Type B pancreatic cell (in vitro differentiated cells): Measurements from ENCODE around the gene BRD2. TPM values are rescaled to one million over a fixed set of nuclear protein-coding genes. Genes with fewer than 3 reads are reported as not detected.
A peak's percentile ranks its signal among the peaks of the same experiment; 100 is the strongest.

Experiments used
- DNase-seq: peaks from one replicate; pipeline ENCODE4 v3.0.0; 2021; ENCODE audit warnings: mixed read lengths; ENCODE audit not compliant: unreplicated experiment; ENCODE audit errors: extremely low spot score
- H3K27ac Mint-ChIP-seq: 2 replicates; pipeline ENCODE4 v1.8.0; 2021; ENCODE audit warnings: mild to moderate bottlenecking, mixed read lengths
- H3K27me3 Mint-ChIP-seq: 2 replicates; pipeline ENCODE4 v1.8.0; 2021; ENCODE audit warnings: mixed read lengths
- H3K36me3 Mint-ChIP-seq: 2 replicates; pipeline ENCODE4 v1.8.0; 2021; ENCODE audit warnings: mixed read lengths
- H3K4me1 Mint-ChIP-seq: one replicate; pipeline ENCODE4 v1.8.0; 2021; ENCODE audit warnings: mixed read lengths; ENCODE audit not compliant: unreplicated experiment
- H3K4me3 Mint-ChIP-seq: 2 replicates; pipeline ENCODE4 v1.8.0; 2021; ENCODE audit warnings: mild to moderate bottlenecking, mixed read lengths
- H3K9me3 Mint-ChIP-seq: 2 replicates; pipeline ENCODE4 v1.8.0; 2021; ENCODE audit warnings: mixed read lengths
- CTCF ChIP-seq: fragments of 200-600 bp; sonication (generic); conservative IDR thresholded peaks from 2 replicates; pipeline ENCODE4 v1.5.0; 2021; ENCODE audit warnings: antibody characterized with exemption, mild to moderate bottlenecking
- total RNA-seq: library from RNA; stranded (reverse); gene quantifications from 2 replicates; pipeline ENCODE4 v1.2.1, GENCODE V29; 2021; ENCODE audit warnings: low replicate concordance

Gene BRD2
- total RNA-seq, 1 donor from 2014 or later: 241 TPM

- Mint-ChIP-seq H3K9me3 (no peaks in the 10 kb centered on the region), H3K4me1 (peaks cover 21% of the 10 kb centered on the region), H3K4me3 (no peak overlapping the region), H3K36me3 (peaks cover 75% of the 10 kb centered on the region), H3K27me3 (no peaks in the 10 kb centered on the region), H3K27ac (peak overlapping the region; percentile 64)
- TF ChIP-seq CTCF: no peak
- no peak for DNase-seq
These were observed 9.5 kb downstream of the BRD2 start for GRCh38 chr6:32977953-32978324.

- Mint-ChIP-seq H3K27me3 (no peaks in the 10 kb centered on the region), H3K4me3 (no peak overlapping the region), H3K9me3 (no peaks in the 10 kb centered on the region), H3K4me1 (peaks cover 21% of the 10 kb centered on the region), H3K27ac (peak overlapping the region; percentile 24), H3K36me3 (peaks cover 55% of the 10 kb centered on the region)
- DNase-seq: no peak
- no peak for TF ChIP-seq CTCF
These were observed 11.5 kb downstream of the BRD2 start for GRCh38 chr6:32979720-32980487.

DNA sequence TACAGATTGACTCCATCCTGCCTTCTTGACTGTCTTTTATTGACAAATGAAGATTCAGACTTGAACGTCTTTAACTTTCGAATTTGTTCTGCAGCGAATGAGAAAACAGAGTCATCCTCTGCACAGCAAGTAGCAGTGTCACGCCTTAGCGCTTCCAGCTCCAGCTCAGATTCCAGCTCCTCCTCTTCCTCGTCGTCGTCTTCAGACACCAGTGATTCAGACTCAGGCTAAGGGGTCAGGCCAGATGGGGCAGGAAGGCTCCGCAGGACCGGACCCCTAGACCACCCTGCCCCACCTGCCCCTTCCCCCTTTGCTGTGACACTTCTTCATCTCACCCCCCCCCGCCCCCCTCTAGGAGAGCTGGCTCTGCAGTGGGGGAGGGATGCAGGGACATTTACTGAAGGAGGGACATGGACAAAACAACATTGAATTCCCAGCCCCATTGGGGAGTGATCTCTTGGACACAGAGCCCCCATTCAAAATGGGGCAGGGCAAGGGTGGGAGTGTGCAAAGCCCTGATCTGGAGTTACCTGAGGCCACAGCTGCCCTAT lies 12.2 kb downstream of the BRD2 start:
- Mint-ChIP-seq H3K27me3 (no peaks in the 10 kb centered on the region), H3K9me3 (no peaks in the 10 kb centered on the region), H3K4me3 (no peak overlapping the region), H3K36me3 (peaks cover 48% of the 10 kb centered on the region), H3K4me1 (peaks cover 17% of the 10 kb centered on the region), H3K27ac (no peak overlapping the region)
- no peak for DNase-seq
- TF ChIP-seq CTCF: no peak

DNA sequence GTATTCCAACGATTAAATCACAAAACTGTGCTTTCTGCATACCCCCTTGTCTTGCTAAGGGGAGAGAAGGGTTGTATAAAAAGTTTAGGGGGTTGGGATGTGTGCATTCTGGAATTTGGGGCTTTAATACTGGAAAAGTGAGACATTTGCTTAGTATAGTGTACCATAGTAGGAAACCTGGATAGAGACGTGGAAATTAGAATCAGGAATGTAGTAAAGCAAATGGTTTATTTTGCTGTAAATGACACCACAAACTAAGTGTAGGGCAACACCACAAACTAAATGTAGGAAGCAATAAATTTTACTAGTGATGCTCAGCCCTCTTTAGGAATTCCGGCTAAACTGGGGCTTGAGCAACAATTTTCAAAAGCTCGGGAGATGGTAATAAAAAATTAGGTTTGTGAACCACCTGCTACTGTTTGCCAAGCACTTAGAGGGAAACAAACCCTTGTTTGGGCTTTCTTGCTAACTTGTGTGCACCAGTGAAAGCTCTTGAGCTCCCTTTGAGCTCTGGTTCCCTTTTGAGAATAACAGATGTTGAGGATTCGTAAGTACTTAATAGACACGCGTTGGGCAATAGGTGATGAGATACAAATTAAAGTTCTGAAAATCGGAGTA lies 13.8 kb downstream of the BRD2 start:
- DNase-seq: no peak
- peaks cover 6% of the 10 kb centered on the region for H3K27me3 Mint-ChIP-seq
- peaks cover 34% of the 10 kb centered on the region for H3K36me3 Mint-ChIP-seq
- peak overlapping the region; percentile 27 for H3K4me3 Mint-ChIP-seq
- peak overlapping the region; percentile 60 for H3K27ac Mint-ChIP-seq
- H3K4me1 Mint-ChIP-seq: peaks cover 6% of the 10 kb centered on the region
- no peaks in the 10 kb centered on the region for H3K9me3 Mint-ChIP-seq
- no peak for TF ChIP-seq CTCF

- peak overlapping the region; percentile 60 for H3K27ac Mint-ChIP-seq
- no peak for DNase-seq
- H3K36me3 Mint-ChIP-seq: peaks cover 27% of the 10 kb centered on the region
- peaks cover 13% of the 10 kb centered on the region for H3K27me3 Mint-ChIP-seq
- H3K4me1 Mint-ChIP-seq: no peaks in the 10 kb centered on the region
- H3K4me3 Mint-ChIP-seq: peak overlapping the region; percentile 30
- TF ChIP-seq CTCF: no peak
- no peaks in the 10 kb centered on the region for H3K9me3 Mint-ChIP-seq
These were observed 14.5 kb downstream of the BRD2 start for GRCh38 chr6:32982702-32983492.
